ENCODE measurements around the gene SCN4A.

Gene SCN4A

DNA sequence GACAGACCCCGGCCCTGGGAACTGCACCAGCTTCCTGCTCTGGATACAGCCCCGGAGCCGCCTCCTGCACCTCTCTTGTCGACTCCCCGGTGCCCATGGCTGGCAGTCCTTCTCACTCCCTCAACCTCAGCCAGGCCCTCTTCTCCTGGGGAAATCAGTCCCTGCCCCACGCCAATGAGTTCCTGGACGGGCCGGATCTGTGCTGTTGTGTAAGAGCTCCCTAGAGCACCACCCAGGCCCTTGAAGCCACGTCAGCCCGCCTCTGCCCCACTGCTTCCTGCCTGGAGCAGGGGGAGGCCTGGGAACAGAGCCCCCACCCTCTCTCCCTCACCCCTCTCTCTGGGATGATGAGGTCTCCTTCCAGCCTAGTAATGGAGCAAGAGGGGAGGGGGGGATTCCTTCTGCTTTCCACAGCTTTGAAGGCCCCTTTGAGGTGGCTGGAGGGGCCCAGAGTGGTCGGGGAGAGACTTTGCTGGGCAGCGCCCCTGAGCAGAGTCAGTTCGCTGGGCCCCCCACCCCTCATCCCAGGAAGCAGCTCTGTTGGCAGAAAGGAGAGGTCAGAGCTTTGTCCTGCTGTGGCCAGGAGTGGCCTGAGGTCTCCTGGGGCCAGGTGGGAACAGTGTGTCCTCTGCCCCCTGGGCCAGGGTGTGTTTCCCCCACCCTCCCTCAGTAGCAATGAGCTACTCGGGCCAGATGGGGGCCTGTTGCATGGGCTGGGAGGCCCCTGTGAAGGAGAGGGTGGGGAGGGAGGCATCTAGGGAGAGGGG, 29.2 kb upstream of the SCN4A start:
- DNase-seq: peak; percentile 32

DNA sequence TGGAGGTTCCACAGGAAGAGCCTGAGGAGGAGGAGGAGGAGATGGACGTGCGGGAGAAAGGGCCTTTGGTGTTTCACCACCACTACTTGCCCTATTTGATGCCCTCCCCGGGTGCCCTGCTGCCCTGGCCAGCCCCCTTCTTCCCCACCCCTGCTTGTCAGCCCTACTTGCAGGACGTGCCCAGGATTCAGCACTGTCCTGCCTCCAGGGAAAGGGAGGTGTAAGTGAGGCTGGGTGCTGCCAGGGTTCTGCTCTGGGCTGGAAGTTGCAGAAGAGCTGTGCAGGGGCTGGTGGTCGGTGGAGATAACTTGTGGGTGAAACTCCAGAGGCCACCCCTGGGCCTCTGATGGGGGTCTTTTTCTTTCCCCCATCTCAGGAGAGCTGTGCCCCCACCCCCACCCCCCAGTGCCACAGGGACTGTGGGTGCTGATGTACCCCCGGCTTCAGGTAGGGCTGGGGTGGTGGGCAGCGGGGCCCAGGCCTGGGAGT, 28.4 kb upstream of the SCN4A start:
- no peak for DNase-seq

DNA sequence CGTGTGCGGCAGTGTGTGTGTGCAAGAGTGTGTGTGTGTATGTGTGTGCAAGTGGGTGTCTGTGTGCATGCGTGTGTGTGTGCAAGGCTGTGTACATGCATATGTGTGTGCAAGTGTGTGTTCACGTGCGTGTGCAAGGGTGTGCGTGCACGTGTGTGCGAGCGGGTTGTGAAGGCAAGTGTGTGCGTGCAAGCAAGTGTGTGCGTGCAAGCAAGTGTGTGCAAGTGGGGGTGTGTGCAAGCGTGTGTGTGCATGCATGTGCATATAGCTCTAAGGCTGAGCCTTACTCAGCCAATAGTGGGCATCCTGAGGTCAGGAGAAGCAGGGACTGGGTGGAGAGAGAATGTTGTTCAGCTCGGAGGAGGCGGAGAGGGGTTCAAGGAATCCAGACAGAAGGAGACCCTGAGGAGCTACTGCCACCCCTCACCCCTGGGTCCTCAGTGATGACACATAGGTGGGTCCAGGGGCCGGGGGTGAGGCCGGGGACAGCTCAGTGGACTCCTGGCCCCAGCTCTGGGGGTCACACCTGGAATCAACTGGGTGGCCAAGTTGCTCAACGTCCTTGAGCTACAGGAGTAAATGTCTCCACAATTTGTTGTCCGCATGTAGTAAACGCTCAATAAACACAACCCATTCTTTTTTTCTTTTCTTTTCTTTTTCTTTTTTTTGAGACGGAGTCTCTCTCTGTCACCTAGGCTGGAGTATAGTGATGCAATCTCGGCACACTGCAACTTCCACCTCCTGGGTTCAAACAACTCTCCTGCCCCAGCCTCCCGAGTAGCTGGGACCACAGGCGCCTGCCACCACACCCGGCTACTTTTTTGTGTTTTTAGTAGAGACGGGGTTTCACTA, 27.2 kb upstream of the SCN4A start:
- DNase-seq: no peak

DNA sequence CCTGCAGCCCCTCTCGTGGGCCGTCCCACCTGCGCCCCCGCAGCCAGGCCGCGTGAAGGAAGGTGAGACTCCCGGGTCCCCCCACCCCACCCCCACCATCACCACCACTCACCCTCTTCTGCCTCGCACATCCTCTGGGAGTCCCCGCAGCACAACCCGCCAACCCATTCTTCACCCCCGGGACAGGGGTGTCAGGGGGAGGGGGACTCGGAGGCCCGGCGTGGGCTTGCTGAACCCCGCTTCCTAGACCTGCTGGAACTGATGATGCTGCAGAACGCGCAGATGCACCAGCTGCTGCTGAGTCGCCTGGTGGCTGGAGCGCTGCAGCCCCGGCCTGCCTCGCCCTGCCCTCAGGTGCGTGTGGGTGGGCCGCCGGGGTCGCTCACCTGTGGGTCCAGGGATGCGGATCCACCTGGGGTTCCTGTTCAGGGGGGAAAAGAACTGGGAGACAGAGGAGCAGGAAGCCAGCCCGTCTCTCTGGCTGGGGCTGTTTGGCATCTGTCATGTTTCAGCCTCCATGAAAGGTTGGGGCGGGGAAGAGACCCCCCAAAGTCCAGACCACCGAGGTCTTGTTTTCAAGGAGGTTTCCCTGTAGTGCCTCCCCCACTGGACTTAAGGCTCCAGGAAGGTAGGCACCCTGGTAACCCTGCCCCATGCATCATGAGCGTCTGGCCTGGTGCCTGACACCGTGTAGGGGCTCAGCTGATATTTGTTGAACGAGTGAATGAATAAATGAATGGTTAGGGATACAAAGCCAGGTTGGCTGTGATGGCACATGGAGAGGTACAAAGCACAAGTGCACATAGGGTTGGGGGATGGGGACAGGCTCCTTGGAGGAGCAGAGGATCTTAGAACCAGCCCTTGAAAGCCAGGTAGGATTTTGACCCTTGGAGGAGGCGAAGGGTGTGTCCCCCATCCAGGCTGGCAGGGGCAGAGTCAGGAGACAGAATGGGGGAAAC, 26.3 kb upstream of the SCN4A start:
- no peak for DNase-seq

DNA sequence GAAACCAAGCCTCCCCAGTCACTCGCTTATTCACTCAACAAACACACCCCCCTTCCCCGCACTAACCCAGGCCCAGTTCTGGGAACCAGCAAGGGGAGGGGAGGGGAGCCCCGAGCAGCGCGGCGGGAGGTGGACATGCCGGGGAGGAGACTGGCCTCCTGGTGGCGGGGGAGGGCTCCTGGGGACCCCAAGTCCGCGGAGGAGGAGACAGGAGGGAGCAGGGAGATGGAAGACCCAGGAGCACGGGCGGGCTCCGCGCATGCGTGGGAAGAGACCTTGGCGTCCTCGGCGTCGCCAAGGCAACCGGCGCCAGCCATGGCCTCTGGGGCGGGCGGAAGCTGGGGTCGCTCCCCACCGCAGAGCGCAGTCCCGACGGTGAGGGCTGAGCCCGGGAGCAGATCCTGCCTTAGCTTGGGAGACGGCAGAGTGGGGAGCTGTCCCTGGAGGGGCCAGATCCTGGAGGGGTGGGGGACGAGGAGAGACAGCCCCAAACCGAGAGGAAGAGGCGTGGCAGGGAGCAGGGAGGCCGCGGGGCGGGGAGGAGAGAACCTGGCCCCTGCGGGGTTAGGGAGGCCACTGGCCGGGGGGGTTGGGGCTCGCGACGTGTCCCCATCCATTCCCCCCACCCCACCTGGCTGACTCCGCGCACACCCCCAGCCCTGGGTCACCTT, 25.5 kb upstream of the SCN4A start, which contains the start of gene PRR29:
TSS of gene PRR29 (plus strand) at position 302 of the 671 bp plus-strand sequence. CDS start at position 316, 14 bp downstream.
- peak; percentile 77 for DNase-seq

DNA sequence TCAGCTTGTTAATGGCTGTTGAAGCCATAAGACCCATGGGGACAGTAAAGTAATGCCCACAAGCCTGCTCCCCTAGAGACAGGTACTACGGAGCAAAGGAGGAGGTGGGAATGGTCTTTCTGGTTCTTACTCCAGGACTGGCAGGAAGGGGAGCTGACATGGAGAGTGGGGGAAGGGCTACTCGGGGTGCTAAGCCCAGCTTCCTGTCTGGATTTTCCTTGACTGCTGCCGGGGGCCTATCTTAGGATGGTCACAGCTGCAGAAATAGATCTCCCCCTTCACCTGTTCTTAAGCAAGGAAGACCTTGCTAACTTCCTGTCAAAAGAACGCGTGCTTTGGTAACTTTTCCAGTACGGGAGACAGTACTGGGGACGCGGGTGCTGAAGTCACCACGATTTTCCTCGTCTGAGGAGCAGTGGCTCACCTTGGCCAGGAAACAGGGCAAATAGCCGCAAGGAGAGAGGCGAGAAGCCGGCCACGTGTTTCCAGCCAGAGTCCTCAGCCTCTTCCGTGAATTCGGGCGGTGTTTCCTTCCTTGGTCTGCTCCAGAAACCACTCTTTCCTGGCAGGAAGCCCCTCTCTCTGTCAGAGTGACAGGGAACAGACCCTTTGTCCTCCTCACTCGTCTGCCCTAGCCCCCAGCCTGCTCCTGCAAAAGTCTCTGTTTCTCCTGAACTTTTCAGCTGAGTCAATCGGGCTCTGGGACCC, 24.8 kb upstream of the SCN4A start:
- DNase-seq: no peak

DNA sequence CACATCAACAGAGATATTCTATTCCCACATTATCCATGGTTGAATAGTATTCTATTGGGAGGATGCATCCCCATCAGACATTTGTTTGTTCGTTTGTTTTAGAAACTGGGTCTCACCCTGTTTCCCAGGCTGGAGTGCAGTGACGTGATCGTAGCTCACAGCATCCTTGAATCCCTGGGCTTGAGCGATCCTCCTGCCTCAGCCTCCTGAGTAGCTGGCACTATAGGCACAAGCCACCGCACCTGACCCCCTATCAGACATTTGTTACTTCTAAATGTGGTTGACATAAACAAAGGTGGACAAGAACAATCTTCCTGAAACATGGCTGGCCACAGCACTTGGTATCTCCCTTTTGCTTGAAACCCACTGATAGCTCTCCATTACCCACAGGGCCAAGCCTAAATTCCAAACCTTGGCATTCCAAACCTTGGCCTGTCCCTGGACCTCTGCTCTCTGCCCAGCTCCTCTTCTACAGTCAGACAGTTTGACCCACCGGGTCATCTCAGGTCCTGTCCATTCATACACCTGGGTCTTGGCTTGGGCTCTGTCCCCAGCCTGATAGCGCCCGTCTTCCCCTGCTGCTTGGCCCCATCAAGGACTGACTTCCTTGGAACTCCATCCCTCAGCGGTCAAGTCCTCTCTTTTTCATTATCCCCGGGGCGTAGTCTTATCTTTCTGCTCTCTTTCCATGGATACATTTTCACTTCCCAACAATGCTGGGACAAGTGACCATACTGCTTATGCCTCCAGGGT, 23.9 kb upstream of the SCN4A start:
- no peak for DNase-seq

DNA sequence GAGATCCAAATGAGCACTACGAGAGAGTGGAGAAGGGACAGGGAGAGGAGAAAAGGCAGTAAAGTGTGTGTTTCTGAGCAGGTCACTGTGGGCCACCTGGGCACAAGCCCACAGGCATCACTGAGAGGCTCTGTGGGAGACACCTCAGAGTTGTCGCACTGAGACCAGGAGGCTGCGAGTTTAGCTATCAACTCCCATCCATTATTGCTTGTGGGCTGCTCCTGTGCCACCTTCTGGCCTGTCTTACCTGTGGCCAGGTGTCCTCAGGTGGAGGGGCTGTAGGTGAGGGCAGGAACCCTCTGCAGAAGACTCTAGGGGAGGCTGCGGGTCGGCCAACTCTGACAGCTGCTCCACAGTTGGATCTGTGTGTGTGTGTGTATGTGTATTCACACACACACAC, 22.9 kb upstream of the SCN4A start:
- no peak for DNase-seq

DNA sequence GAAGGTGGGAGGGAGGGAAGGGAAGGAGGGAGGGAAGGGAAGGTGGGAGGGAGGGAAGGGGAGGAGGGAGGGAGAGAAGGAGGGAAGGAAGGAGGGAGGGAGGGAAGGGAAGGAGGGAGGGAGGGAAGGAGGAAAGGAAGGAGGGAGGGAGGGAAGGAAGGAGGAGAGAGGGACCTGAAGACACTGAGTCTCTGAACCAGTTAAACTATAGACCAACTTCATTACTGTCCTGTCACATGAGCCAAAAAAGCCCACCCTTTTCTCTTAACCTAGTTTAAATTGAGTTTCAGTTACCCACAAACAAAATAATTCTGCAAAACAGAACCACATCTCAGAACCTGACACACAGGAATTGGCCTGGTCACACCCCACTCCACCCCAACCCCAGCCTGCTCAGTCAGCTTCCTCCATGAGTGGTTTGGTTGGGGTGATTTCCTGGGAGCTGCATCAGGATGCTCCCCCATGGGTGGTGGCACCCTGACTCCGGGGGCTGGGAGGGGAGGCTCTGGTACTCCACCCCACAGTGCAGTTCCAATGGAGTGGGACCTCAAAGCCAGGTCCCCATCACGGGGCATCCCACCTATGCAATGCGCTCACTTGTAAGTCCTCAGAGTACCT, 20.8 kb upstream of the SCN4A start:
- no peak for DNase-seq

DNA sequence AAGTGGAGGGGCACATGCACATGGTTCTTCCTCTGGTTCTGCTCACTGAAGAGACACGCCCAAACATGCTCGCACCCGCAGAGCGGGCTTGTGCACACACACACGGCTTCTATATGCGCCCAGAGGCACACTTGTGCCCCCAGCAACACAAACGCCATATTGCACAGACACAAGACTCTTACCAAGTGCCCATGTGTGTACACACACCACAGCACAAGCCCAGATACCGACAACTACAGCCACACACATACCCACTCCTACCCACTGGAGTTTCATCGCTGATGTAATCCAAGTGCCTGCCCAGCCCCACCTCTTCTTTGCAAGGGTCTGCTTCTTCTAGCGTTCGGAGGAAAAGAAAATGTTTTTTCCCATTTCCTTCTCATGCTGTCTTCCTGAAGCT, 18.9 kb upstream of the SCN4A start:
- DNase-seq: no peak

DNA sequence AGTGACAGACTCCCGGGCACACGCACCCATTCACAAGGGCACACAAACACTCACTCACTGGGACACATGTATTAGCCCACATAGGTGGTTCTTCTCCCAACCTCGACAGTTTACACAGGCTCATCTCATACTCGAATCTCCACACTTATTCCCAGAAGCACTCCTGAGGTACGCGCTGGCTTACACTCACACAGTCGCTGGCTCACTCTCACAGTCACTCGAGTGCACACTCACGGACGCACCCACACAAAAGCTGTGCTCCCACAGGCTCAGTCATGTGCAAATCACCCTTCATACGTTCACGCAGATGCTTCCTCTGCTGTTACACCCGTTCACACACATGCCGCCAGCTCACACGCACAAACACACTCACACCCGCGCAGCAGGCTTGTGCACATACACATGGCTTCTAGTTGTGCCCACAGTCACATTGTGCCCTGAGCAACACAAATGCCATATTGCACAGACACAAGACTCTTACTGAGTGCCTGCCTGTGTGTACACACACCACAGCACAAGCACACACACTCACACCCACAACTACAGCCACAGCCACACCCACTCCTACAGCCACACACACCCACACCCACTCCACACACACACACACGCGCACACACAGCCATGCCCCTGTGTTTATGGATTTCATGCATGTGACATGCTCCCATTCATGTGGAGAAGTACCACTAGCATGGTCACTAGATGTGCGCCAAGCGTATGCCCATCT, 17.1 kb upstream of the SCN4A start:
- DNase-seq: no peak

DNA sequence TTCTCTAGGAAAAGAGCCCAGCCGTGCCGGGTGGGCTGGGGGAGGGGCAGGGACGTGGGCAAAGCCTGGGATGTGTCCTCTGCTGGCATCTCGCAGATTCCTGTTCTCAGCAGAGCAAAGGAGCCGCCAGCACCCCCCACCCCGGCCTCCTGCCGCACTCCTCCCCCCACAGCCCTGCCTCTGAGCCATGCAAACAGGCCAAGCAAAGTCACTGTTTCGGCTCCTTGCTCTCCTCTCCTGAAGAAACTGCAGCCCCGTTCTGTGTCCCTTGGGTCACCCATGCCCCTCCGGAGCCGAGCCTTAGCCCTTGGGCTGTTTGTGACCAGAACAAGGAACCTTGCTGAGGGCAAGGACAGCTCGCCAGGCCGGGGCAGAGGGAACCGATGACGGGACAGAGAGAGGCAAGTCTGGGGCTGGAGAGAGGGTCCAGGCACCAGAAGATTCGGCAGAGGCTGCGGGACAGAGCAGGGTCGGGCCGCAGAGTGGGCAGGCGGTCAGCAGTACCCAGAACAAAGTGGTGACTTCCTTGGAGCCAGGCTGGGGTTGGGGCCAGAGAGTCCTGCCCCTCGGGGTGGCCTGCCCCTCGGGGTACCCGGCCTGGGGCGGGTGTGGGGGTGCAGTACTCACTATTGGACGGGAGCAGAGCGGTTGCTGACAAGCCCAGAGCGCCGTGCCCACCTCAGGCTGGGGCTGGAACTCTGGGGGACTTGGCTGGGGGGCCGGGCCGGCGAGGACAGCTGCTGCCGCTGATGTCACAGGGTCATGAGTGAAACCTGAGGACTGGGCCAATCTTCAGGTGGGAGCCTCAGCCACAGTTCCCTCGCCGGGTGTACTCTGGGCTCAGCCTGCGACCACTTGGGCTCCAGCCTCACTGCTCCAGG, 16.3 kb upstream of the SCN4A start:
- no peak for DNase-seq

DNA sequence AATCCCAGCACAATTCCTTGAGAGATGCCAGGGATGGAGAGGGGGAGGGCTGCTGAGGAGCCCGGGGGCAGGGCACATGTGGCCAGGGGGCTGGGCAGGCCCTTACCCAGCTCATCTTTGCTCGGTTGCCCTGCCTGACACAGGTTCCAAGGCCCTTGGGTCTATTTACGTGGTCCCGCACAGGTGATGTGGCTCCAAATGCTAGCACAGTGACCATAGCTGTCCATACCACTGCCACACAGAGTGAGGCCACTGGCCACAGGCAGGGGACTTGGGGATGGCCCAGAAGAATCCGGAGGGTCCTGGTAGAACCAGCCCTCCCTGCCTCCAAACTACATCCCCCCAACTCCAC, 15.4 kb upstream of the SCN4A start:
- DNase-seq: no peak

DNA sequence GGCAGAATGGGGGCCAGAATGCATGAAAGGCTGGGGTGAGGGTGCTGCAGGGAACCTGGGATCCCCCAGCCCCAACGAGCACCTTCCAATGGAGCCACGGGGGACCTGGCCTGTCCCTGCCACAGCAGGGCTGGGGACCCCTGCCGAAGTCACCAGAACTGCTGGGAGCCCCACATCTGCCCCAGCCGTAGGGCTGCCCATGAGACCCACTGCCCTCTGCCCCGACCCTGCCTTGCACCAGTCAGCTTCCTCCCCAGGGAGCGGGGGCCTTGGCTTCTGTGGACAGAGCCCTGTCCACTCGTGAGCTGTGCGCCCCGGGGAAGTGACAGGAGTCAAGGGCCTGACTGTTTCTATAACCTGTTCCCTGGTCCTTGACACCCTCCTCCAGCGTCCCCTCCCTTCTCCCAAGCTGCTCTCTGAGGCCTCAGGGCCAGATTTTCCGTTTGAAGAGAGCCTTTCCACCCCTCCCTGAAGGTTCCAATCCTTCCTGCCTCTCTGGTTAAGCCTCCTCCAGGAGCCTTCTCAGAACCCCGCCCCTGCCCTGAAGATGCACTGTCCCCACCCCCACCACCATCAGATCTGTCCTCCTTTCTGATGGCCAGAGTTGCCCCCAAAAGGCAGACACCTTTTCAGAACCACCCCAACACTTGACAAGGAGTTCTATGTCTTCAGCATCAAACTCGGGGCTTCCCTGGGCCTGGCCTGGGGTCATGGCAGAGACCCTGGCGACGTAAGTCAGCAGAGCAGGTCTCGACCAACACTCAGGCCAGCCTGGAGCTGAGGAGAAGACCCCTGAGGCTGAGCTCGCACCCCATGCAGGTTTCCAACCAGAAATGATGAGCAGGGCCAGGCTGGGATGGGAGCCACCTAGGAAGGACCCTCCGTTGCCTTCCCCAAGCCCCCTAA, 14.8 kb upstream of the SCN4A start:
- no peak for DNase-seq

DNA sequence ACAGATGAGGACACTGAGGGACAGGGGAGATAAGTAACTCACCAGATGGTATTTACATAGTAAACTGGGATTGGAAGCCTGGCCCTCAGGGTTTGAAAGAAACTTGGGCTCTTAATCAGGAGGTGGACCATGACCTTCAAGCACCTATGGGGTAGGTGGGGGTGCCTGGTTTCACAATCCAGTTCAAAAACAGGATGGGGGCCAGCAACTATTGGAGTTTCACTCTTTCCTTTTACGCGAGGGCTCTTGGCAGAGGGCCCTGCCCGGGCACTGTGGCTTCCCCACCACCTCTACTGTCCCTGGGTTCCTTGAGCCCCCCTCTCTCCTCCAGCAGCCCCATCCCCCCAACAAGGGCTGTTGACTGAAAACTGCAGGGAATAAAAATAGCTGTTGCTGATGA, 14.1 kb upstream of the SCN4A start:
- no peak for DNase-seq

DNA sequence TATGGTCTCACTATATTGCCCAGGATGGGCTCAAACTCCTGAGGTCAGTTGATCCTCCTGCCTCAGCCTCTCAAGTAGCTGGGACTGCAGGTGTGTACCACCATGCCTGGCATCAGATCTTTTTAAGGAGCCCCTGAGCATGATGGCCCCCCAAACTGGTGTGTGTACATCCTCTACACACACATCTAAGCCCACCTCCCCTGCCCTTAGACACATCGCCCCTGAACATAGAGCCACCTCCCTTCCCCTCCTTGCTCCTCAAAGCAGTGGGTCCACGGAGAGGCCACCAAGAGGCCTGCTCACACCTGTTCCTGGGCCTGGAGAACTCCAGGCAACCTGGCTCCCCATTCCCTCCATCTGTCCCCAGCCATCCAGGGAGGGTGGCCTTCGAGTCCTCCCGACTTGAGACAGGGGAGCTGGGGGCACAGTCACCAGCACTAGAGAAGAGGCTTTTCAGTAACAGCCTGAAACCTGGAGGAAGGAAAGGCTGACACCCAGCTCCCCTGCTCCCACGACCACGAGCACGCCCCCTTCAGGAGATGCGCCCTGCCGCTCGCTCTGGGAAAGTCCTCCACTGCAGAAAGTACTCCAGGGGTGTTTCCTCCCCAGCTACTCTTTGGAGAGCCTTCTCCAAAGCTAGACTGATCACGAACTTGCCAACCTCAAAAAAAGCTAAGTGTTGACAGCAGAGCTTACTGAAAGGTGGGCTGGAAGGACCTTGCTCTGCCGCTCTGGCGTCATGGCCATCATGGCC, 12.8 kb upstream of the SCN4A start:
- no peak for DNase-seq
